HG03175 (cell line): ENCODE measurements around the gene CMTM8.

Experiments
- ATAC-seq: cut with Tn5 transposase; IDR thresholded peaks from one replicate; pipeline ENCODE4 v1.9.1; 2021; ENCODE audit warnings: mild to moderate bottlenecking, moderate library complexity; ENCODE audit not compliant: unreplicated experiment

CMTM8 gene

DNA sequence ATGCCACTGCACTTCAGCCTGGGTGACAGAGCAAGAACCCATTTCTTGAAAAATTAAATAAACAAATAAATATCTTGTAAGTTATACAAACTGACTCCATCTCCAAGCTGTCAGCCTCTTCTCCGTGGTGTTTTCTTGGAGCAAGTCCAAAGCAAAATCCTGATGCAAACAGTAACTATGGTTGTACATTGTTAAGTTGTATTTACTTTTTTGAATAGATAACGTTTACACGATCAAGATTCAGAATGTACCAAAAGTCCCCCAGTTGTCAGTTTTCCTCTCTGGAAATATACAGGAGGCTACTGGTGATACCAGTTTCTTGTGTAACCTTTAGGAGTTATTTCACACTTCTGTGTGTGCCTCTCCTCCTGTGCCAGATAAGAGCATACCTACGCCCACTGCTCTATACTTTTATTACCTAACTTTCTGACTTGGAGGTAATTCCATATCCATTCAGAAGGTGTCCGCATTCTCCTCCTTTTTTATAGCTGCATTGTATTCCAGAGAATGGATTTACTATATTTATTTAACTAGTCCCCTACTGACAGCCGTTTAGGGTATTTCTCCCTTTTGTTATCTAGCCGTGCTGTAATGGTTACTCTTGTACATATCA is 167.3 kb downstream of the CMTM8 start:
- ATAC-seq: no peak

DNA sequence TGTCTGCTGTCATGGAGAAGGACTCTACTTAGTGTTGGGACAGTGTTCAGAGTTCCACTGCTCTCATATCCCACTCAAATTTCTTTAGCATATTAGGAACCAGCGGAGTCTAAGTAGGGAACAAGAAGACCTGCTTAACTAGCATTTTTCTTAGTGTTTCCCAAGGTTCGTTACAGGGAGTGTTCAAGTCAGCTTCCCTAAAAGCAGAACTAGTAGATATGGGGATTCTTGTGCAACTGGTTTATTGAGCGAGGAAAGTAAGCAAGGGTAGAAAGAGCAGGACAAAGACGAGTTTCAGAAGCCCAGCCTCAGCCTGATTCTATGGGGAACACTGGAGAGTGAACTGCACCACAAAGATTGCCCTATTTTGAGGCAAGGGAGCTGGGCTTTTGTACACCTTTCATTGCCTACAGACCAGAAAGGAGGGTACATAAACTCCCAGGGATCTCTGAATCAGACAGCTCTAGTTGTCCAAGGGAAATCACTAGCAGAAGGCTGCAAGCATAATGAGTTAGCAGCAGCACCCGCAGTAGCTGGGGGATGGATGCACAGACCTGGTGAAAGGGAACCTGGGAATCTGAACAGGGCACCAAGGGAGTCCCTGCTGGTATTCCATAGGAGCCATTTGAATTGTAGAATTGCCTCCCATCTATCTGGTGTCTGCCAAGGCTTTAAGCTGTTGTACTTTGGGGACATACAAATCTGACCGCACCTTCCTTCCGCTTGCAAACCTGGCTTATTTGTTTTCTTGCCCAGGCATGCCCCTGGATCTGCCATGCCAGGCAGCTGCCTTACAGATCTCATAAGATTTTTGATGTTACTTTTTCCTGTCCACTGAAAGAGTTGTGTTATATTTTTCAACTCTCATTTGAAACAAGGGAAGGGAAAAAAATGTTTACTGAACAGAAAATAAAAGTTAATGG is 168.3 kb downstream of the CMTM8 start:
- ATAC-seq: no peak

DNA sequence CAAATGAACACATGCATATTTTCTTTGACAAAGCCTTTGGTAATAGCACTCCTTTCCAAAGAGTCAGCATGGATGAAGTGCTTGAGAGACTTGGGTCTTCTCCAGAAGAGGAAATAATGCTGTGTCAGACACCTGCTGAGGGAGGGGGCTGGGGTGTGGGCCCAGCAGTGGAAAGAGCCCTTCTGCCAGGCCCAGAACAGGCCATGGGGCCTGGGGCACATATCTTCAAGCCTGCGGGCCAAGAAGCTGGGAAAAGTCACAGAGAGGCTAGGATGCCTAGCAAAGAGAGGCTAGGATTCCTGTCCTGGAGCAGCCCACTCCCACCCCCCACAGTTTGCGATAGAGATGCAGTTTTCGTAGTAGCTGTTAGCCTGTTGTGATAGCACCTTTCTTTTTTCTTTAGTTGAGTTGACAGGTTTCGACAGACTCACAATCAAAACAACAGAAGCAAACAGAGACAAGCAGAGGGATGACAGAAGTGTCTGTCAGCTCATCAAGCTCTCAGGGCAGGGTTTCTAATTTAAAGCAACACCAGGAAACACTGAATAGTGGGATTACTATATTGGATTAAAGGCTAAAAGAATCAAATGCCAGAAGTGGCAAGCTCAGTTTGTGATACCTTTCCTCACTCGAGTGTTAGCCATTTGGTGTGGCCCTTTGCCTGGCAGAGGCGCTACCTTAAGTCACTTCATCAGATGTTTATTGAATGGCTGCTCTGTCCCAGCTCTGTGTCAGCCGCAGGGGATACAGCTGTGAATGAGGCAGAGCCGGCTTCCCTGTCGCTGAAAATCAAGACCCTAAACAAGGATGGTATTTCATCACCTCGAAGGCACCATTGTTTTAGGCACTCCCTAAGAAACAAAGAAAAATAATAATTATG is 172.1 kb downstream of the CMTM8 start:
- no peak for ATAC-seq

DNA sequence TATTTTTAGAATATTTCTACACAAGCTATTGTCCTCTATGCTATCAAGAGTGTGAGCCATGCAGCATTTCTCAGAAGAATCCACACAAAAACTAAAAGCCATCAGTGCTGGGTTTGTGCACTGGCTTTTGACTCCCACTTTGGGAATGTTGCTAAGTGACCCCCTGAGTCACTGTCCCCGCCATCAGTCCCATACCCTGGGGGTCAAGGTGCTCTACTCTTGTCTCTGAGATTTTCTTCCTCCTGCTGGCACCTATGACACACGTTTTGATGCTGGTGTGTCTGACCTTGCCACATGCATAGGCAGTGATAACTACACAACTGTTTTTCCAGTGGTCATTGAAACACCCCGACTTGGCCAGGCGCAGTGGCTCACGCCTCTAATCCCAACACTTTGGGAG is 173.0 kb downstream of the CMTM8 start:
- no peak for ATAC-seq

DNA sequence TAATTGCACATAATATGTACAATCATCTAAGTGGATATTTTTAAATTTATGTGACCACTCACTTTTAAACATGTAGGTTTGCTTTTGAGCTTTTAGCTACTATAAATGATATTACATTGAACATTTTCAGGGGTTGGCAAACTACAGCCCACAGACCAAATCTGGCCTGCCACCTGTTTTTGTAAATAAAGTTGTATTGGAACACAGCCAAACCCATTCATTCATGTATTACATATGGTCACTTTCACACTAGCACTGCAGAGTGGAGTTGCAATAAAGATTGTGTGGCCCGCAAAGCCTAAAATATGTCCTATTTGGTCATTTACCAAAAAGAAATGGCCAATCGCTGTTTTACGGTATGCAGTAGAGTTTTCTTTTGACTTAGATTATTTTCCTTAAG is 174.4 kb downstream of the CMTM8 start:
- no peak for ATAC-seq

DNA sequence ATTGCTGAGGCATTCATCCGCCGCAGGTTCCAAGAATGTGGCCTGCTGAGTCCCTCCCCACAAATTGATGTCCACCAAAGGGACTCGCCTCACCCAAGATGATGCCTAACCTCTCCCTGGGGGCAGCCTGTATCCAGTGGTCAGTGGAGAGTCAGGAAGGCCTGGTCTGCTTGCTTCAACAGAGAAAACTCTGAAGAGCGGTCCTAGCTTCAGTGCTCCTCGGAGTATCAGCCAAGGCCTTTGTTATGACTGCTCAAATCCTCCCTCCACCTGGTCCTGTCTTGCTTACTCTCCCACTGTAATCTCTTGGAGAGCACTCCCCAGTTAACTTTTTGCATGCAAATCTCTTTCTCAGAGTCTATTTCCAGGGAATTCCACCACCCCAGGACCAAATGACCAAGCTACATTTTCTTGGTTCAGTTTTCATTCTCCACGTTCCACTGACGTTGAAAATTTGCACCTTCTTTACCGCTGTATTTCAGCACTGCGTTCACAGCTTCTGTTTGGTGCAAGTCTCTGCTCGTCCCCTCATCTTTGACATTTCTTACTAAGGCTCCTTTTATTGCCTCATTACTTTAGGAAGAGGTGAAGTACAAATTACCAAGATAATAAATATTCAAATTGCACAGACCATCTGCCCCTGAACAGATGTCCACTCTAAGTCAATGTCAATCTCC is 175.5 kb downstream of the CMTM8 start:
- ATAC-seq: no peak

DNA sequence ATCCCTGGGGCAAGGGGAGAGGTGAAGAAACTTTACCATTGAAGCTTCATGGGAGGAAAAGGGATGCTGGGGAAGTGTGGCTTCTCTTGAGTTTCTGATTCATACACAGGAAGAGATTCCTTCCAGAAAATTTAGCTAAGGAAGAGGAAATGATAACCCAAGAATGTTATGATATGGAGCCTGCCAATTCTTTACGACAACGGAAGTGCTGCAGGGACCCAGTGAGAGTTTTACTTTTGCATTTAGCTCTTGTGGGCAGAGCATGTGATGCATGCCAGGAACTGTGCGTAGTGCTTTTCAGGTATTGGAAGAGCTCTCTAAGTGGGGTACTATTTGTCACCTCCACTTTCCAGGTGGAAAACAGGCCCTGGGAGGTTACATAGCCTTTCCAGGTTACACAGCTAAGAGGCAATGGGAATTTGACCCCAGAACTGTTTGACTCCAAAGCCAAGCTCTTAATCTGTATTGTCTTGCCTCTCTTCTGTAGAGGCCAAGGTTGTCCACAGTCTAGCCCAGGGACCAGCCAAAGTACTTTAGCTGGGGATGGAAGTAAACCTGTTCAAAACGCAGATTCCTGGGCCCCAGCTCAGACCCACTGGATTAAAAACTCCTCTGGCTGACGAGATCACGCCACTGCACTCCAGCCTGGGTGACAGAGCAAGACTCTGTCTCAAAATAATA is 176.2 kb downstream of the CMTM8 start:
- peak; percentile 56 for ATAC-seq

DNA sequence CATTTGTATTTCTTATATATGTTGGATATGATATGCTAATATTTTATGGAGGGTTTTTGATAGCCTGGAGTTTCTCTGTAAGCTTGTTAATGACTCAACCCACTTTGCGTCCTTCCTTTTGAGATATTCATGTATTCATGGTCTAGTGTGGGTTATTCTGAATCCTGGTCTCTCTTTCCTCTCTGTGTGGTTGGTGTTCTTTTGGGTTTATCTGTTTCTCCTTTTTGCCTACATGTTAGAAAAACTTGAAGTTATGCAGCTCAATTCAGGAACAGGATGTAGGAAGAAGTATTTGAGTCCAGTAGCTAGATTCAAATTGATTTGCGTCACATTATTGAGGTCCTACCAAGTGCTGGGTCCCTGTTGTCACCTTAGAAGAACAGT is 181.3 kb downstream of the CMTM8 start:
- no peak for ATAC-seq
